ENCODE data around the gene CACNA1A.

- no peak for TF ChIP-seq POLR2A (IDR thresholded peaks at IDR 0.05; ENCODE audit: low read depth, low read length)
- TF ChIP-seq TAF1 (IDR thresholded peaks at IDR 0.05; ENCODE audit: borderline replicate concordance, low read depth, low read length), result no peak
Measured at GRCh38 chr19:13350759-13351158, 155.5 kb downstream of the CACNA1A start.
